Mononuclear cell (primary cell): ENCODE results near the gene EPN1. TPM values are rescaled to one million over a fixed set of nuclear protein-coding genes. Genes with fewer than 3 reads are reported as not detected.

ENCODE experiments used
- H3K27me3 ChIP-seq: 2 replicates; pipeline ENCODE4 v1.6.0; 2011; ENCODE audit warnings: low read length, control low read depth; ENCODE audit not compliant: insufficient read depth
- H3K4me1 ChIP-seq: 2 replicates; pipeline ENCODE4 v1.5.1; 2011; ENCODE audit warnings: mild to moderate bottlenecking, low read length, control low read depth; ENCODE audit not compliant: insufficient read depth
- H3K4me3 ChIP-seq: 2 replicates; pipeline ENCODE4 v1.5.1; 2011; ENCODE audit warnings: mild to moderate bottlenecking, low read length, moderate library complexity
- H3K9me3 ChIP-seq: 2 replicates; pipeline ENCODE4 v1.5.1; 2011; ENCODE audit warnings: low read depth, mild to moderate bottlenecking, control low read depth, low read length
- total RNA-seq: library from RNA; depleted of rRNA; stranded (reverse); fragments of >200 nt; gene quantifications from one replicate; pipeline ENCODE4 v1.2.3, GENCODE V29; 2012

Gene EPN1
- total RNA-seq, 1 donor = 23.5 TPM

DNA sequence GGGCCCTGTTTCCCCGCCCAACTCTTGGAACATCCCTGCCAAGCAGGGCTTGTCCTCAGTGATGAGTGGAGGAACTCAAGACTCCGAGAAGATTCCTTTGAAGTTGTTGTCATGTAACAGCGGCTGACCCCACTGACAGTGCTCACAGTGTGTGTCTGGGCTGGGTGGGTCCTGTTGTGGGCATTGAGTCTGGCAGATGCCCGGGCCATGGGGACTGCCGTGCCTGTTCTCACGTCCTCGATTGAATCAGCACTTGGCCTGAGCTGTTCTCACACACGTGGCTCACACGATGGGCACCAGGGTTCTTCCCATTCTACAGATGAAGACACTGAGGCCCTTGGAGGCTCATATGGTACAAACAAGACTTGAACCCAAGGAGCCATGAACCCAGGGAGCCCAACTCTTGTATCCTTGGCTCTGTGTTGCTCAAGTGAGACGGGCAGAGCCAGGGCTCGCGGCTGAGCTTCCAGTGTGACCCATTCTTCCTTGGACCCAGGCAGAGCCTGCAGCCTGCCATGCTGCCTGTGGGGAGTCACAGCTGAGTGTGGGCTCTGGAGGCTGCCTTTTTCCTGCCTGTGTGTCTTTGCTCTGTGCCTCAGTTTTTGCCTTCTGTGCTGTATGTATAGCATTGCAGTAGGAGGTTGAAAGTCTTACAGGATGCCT is 8.6 kb upstream of the EPN1 start:
- no peaks in the 10 kb centered on the region for H3K4me1 ChIP-seq
- no peak overlapping the region for H3K4me3 ChIP-seq
- H3K27me3 ChIP-seq = no peaks in the 10 kb centered on the region
- no peaks in the 10 kb centered on the region for H3K9me3 ChIP-seq

DNA sequence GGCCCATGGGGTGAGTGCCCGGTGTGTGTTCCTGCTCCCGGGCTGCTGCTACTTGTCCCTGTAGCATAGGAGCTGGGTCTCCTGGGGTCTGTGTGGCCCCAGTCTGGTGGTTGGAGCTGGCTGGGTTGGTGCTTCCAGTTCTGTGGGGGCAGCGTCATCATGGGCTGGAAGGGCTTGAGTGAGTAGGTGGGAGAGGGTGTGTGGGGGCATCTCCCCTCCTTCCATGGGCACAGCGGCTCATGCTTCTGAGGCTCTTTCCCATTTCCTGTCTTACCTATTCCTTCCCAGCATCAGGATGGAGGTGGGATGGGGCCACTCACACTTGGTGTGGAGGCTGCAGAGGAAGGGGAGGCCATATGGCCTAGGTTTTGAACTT is 8.0 kb upstream of the EPN1 start:
- Histone ChIP-seq H3K9me3 (no peaks in the 10 kb centered on the region), H3K4me3 (no peak overlapping the region), H3K4me1 (no peaks in the 10 kb centered on the region), H3K27me3 (no peaks in the 10 kb centered on the region)

GRCh38 chr19:55667511-55667910 is 7.5 kb upstream of the EPN1 start:
- Histone ChIP-seq H3K4me3 (no peak overlapping the region), H3K27me3 (no peaks in the 10 kb centered on the region), H3K4me1 (no peaks in the 10 kb centered on the region), H3K9me3 (no peaks in the 10 kb centered on the region)

DNA sequence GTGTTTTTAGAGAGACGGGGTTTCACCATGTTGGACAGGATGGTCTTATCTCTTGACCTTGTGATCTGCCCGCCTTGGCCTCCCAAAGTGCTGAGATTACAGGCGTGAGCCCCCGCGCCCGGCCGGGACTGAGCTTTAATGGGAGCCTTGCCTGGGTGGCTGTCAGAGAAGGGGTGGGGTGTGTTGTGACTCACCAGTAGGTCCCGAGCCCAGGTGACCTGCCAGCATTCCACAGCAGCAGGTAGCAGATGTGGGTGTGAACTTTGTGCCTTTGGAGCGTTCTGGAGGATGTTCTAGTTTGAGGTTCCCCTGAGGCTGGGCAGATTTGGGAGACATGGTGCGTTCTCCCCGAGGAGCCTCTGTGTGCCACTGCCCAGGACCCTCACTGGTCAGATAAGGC is 7.1 kb upstream of the EPN1 start:
- Histone ChIP-seq H3K27me3 (no peaks in the 10 kb centered on the region), H3K9me3 (no peaks in the 10 kb centered on the region), H3K4me1 (no peaks in the 10 kb centered on the region), H3K4me3 (no peak overlapping the region)

DNA sequence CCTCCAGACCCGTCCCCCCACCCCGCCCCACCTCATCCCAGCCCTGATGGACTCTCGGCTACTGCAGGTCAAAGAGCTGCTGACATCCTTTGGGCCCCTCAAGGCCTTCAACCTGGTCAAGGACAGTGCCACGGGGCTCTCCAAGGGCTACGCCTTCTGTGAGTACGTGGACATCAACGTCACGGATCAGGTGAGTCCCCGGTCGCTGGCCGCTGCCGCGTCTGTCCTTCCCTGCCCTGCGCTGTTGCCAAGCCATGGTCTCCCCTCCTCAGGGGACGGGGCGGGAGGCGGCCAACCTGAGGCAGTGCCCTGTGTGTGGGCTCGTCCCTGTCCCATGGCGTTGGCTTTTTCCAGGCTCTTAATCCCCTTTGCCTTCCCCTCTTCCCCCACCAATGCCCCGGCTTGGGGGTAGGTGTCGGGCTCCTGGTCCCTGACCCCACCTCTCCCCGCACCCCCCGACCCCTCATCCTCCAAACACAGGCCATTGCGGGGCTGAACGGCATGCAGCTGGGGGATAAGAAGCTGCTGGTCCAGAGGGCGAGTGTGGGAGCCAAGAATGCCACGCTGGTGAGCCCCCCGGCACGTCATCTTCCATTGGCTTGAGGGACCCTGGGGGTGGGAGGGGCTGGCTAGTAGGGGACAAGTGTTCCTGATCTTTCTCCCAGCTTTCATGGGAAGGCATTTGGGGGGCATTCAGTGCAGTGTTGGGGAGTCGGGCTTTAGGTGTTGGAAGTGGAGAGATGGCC is 6.2 kb upstream of the EPN1 start:
- H3K4me1 ChIP-seq = no peaks in the 10 kb centered on the region
- no peaks in the 10 kb centered on the region for H3K27me3 ChIP-seq
- no peaks in the 10 kb centered on the region for H3K9me3 ChIP-seq
- no peak overlapping the region for H3K4me3 ChIP-seq

GRCh38 chr19:55669418-55670279 is 5.4 kb upstream of the EPN1 start:
- H3K27me3 ChIP-seq = no peaks in the 10 kb centered on the region
- H3K4me1 ChIP-seq = peaks cover 5% of the 10 kb centered on the region
- H3K4me3 ChIP-seq = no peak overlapping the region
- no peaks in the 10 kb centered on the region for H3K9me3 ChIP-seq

- H3K4me1 ChIP-seq = peaks cover 7% of the 10 kb centered on the region
- no peaks in the 10 kb centered on the region for H3K9me3 ChIP-seq
- H3K27me3 ChIP-seq = no peaks in the 10 kb centered on the region
- H3K4me3 ChIP-seq = no peak overlapping the region
Measured at GRCh38 chr19:55670280-55671053, 4.6 kb upstream of the EPN1 start.

DNA sequence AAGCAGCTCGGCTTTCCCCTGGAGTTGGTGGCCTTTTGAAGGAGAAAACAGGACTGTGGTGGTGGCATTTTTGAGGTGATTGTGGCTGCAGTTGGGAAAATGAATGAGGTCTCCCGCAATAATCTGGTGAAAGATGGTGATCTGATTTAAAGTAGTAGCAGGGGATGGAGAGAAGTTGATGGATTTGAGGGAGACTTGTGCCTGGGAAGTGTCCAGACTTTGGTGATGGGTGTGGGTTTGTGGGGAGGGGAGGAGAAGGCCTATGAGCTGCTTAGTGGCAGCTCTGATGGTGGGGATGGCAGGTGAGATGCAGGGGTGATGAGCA is 4.0 kb upstream of the EPN1 start:
- no peaks in the 10 kb centered on the region for H3K9me3 ChIP-seq
- H3K4me1 ChIP-seq = peaks cover 13% of the 10 kb centered on the region
- no peaks in the 10 kb centered on the region for H3K27me3 ChIP-seq
- no peak overlapping the region for H3K4me3 ChIP-seq

DNA sequence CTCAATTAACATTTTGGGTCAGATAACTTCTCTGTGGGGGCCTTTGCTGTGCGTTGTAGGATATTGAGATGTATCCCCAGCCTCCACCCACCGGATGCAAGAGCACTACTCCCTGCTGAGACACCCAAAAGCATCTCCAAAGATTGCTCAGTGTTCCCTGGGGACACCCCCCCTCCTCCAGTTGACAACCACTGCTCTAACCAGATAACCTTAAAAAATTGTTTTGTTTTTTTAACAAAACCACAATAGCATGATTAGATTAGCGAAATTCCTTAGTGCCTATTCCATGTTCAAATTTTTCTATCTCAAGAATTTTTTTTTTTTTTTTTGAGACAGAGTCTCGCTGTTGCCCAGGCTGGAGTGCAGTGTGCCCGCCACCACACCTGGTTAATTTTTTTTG is 2.6 kb upstream of the EPN1 start:
- Histone ChIP-seq H3K4me3 (no peak overlapping the region), H3K4me1 (peaks cover 27% of the 10 kb centered on the region), H3K9me3 (no peaks in the 10 kb centered on the region), H3K27me3 (no peaks in the 10 kb centered on the region)

DNA sequence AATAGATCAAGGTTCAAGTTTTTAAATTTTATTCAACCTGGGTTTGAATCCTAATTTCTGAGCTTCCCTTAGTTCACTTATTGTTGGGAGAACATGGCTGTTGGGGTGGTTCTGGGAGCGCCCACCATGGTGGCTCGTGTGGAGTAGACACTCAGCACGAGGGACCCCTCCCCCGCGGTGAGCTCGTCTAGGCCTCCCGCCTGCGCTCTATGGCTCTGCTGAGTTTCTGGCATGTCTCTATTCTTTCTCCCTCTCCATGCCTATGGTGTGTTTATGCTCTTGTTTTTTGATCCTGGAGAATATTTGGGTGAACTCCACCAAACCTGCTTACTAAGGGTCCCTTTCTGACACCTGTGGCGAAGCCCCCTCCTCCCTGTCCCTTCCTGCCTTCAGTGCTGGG is 1.6 kb upstream of the EPN1 start:
- Histone ChIP-seq H3K4me1 (peaks cover 37% of the 10 kb centered on the region), H3K27me3 (no peaks in the 10 kb centered on the region), H3K9me3 (no peaks in the 10 kb centered on the region), H3K4me3 (no peak overlapping the region)

- Histone ChIP-seq H3K9me3 (no peaks in the 10 kb centered on the region), H3K4me1 (peaks cover 41% of the 10 kb centered on the region), H3K4me3 (no peak overlapping the region), H3K27me3 (no peaks in the 10 kb centered on the region)
Measured at GRCh38 chr19:55673889-55674288, 1.1 kb upstream of the EPN1 start.

- Histone ChIP-seq H3K27me3 (no peaks in the 10 kb centered on the region), H3K9me3 (no peaks in the 10 kb centered on the region), H3K4me1 (peaks cover 47% of the 10 kb centered on the region), H3K4me3 (peak overlapping the region; percentile 92)
Measured at GRCh38 chr19:55674459-55674840, 576 bp upstream of the EPN1 start.

DNA sequence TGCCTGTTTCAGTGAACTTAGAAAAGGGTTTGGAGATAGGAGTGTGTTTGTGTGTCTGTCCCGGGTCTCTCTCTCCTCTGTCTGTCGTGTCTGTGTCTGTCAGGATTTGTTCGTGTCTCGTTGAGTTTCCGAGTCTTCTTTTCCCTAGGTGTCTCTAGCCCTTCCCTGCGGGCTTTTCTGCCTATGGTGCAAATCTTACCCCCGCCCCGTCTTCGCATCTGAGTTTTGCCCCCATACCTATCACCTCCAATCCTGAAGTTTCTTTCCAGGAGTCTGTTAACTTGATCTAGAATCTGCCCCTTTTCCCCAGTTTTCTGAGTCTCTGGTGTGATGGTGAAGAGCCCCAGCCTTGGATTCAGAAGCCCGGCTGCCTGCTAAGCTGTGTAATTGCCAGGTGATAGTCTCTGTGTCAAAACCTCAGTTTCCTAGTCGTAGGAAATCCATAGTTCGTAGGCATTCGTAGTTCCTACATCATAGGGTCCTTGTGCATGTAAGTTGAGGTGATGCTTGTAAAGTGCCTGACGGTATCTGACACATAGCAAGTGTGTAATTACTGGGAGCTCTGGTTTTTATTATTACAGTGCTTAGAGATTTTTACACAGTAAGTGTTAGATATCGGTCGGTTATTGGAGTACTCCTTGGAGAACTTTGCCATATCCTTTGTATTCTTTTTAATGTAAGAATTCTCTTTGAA is 782 bp downstream of the EPN1 start:
- H3K27me3 ChIP-seq = no peaks in the 10 kb centered on the region
- no peaks in the 10 kb centered on the region for H3K9me3 ChIP-seq
- peak overlapping the region; percentile 92 for H3K4me3 ChIP-seq
- H3K4me1 ChIP-seq = peaks cover 58% of the 10 kb centered on the region

GRCh38 chr19:55676383-55676782 is 1.4 kb downstream of the EPN1 start:
- Histone ChIP-seq H3K9me3 (no peaks in the 10 kb centered on the region), H3K4me3 (no peak overlapping the region), H3K27me3 (no peaks in the 10 kb centered on the region), H3K4me1 (peaks cover 58% of the 10 kb centered on the region)
